ENCODE results near the gene SEMA3D.

SEMA3D gene

GRCh38 chr7:85184599-85185423 lies 2.0 kb downstream of the SEMA3D start:
- Histone ChIP-seq H3K36me3 (ENCODE audit: insufficient read depth, low read length) (no peaks in the 10 kb centered on the region), H3K4me1 (ENCODE audit: control insufficient read depth, insufficient read depth, low read length, unreplicated experiment) (no peaks in the 10 kb centered on the region), H3K4me3 (ENCODE audit: low read depth, low read length) (peak overlapping the region; percentile 89), H3K27ac (ENCODE audit: low read depth, low read length) (no peak overlapping the region), H3K27me3 (ENCODE audit: insufficient read depth, low read length) (no peaks in the 10 kb centered on the region), H2AFZ (ENCODE audit: low read length, unreplicated experiment) (peak overlapping the region; percentile 99), H3K79me2 (ENCODE audit: control insufficient read depth, insufficient read depth, low read length, unreplicated experiment) (no peaks in the 10 kb centered on the region)

DNA sequence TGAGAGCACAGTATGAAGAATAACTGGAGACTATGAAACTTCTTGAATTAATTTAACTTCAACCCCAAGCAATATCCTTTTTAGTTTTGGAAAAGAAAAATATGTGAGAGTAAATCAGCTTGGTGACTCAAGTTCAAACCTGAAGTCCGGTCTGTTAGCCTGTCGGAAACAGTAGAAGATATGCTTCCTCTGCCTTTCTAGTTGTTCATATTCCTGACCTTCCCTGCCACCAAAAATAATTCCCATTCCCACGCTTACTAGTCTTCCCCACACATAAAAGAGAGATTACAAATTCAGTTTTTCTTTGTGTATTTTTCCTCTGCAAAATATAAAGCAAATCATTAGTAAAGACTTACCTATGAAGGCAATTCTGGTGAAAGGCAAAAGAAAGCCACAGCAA lies 3.6 kb downstream of the SEMA3D start:
- Histone ChIP-seq H3K4me3 (ENCODE audit: low read depth, low read length) (no peak overlapping the region), H3K79me2 (ENCODE audit: control insufficient read depth, insufficient read depth, low read length, unreplicated experiment) (no peaks in the 10 kb centered on the region), H3K27ac (ENCODE audit: low read depth, low read length) (no peak overlapping the region), H2AFZ (ENCODE audit: low read length, unreplicated experiment) (no peak overlapping the region), H3K27me3 (ENCODE audit: insufficient read depth, low read length) (no peaks in the 10 kb centered on the region), H3K4me1 (ENCODE audit: control insufficient read depth, insufficient read depth, low read length, unreplicated experiment) (no peaks in the 10 kb centered on the region), H3K36me3 (ENCODE audit: insufficient read depth, low read length) (no peaks in the 10 kb centered on the region)

DNA sequence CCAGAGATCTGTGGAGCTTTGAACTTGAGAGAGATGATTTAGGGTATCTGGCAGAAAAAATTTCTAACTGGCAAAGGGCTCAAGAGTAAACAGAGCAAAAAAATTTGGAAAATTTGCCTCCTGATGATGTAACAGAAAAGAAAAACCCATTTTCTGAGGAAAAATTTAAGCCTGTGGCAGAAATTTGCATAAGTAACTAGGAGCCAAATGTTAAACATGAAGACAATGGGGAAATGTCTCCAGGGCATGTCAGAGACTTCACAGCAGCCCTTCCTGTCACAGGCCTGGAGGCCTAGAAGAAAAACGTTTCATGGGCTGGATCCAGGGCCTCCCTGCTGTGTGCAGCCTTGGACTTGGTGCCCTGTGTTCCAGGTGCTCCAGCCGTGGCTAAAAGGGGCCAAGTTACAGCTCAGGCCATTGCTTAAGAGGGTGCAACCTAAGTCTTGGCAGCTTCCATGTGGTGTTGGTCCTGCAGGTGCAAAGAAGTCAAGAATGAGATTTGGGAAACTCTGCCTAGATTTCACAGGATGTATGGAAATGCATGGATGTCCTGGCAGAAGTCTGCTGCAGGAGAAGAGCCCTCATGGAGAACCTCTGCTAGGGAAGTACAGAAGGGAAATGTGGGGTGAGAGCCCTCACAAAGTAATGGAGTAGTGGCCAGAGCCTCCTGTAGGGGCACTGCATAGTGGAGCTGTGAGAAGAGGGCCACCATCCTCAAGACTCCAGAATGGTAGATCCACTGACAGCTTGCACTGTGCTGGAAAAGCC lies 8.1 kb downstream of the SEMA3D start:
- Histone ChIP-seq H3K36me3 (ENCODE audit: insufficient read depth, low read length) (no peaks in the 10 kb centered on the region), H3K4me1 (ENCODE audit: control insufficient read depth, insufficient read depth, low read length, unreplicated experiment) (no peaks in the 10 kb centered on the region), H3K4me3 (ENCODE audit: low read depth, low read length) (no peak overlapping the region), H3K27me3 (ENCODE audit: insufficient read depth, low read length) (no peaks in the 10 kb centered on the region), H3K27ac (ENCODE audit: low read depth, low read length) (no peak overlapping the region), H2AFZ (ENCODE audit: low read length, unreplicated experiment) (no peak overlapping the region), H3K79me2 (ENCODE audit: control insufficient read depth, insufficient read depth, low read length, unreplicated experiment) (no peaks in the 10 kb centered on the region)

- Histone ChIP-seq H3K79me2 (ENCODE audit: control insufficient read depth, insufficient read depth, low read length, unreplicated experiment) (no peaks in the 10 kb centered on the region), H2AFZ (ENCODE audit: low read length, unreplicated experiment) (no peak overlapping the region), H3K4me1 (ENCODE audit: control insufficient read depth, insufficient read depth, low read length, unreplicated experiment) (peaks cover 8% of the 10 kb centered on the region), H3K27me3 (ENCODE audit: insufficient read depth, low read length) (no peaks in the 10 kb centered on the region), H3K36me3 (ENCODE audit: insufficient read depth, low read length) (no peaks in the 10 kb centered on the region), H3K4me3 (ENCODE audit: low read depth, low read length) (no peak overlapping the region), H3K27ac (ENCODE audit: low read depth, low read length) (no peak overlapping the region)
Measured at GRCh38 chr7:85177316-85177715, 9.5 kb downstream of the SEMA3D start.

DNA sequence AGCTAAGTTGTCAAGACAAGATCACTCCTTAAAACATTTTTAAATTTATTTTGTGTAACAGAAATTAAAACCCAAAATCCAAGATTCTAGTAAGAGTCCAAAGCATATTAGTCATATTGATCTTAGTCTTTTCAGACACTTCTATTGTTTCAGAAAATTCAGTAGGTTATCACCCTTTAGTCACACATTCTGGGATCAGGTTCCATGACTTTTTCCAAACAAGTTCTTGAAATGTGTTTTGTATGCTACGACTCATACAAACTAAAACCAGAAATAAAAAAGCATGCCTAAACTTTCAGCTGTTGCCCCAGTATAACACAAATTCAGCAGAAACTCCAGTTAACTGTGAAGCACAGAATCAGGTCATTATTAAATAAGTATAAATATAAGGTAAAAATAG lies 10.7 kb downstream of the SEMA3D start:
- no peaks in the 10 kb centered on the region for H3K36me3 ChIP-seq (ENCODE audit: insufficient read depth, low read length)
- H3K4me3 ChIP-seq (ENCODE audit: low read depth, low read length): no peak overlapping the region
- H3K4me1 ChIP-seq (ENCODE audit: control insufficient read depth, insufficient read depth, low read length, unreplicated experiment): peaks cover 11% of the 10 kb centered on the region
- no peaks in the 10 kb centered on the region for H3K79me2 ChIP-seq (ENCODE audit: control insufficient read depth, insufficient read depth, low read length, unreplicated experiment)
- H3K27me3 ChIP-seq (ENCODE audit: insufficient read depth, low read length): no peaks in the 10 kb centered on the region
- no peak overlapping the region for H3K27ac ChIP-seq (ENCODE audit: low read depth, low read length)
- H2AFZ ChIP-seq (ENCODE audit: low read length, unreplicated experiment): no peak overlapping the region

- Histone ChIP-seq H2AFZ (ENCODE audit: low read length, unreplicated experiment) (no peak overlapping the region), H3K27ac (ENCODE audit: low read depth, low read length) (no peak overlapping the region)
Measured at GRCh38 chr7:85175217-85175616, 11.6 kb downstream of the SEMA3D start.

GRCh38 chr7:85172530-85172941 lies 14.3 kb downstream of the SEMA3D start:
- Histone ChIP-seq H3K79me2 (ENCODE audit: control insufficient read depth, insufficient read depth, low read length, unreplicated experiment) (no peaks in the 10 kb centered on the region), H2AFZ (ENCODE audit: low read length, unreplicated experiment) (peak overlapping the region; percentile 33), H3K27me3 (ENCODE audit: insufficient read depth, low read length) (no peaks in the 10 kb centered on the region), H3K36me3 (ENCODE audit: insufficient read depth, low read length) (no peaks in the 10 kb centered on the region), H3K27ac (ENCODE audit: low read depth, low read length) (no peak overlapping the region), H3K4me3 (ENCODE audit: low read depth, low read length) (peak overlapping the region; percentile 33; the same call in 1 of the 2 replicates), H3K4me1 (ENCODE audit: control insufficient read depth, insufficient read depth, low read length, unreplicated experiment) (peaks cover 11% of the 10 kb centered on the region)

More at GRCh38 chr7:85175217-85175616, 11.6 kb downstream of the SEMA3D start:
- H3K27me3 ChIP-seq (ENCODE audit: insufficient read depth, low read length): no peaks in the 10 kb centered on the region
- H3K4me3 ChIP-seq (ENCODE audit: low read depth, low read length): no peak overlapping the region
- no peaks in the 10 kb centered on the region for H3K36me3 ChIP-seq (ENCODE audit: insufficient read depth, low read length)
- H3K4me1 ChIP-seq (ENCODE audit: control insufficient read depth, insufficient read depth, low read length, unreplicated experiment): peaks cover 11% of the 10 kb centered on the region
- H3K79me2 ChIP-seq (ENCODE audit: control insufficient read depth, insufficient read depth, low read length, unreplicated experiment): no peaks in the 10 kb centered on the region

GRCh38 chr7:85167636-85168035 lies 19.2 kb downstream of the SEMA3D start:
- no peak overlapping the region for H3K27ac ChIP-seq (ENCODE audit: low read depth, low read length)
- H2AFZ ChIP-seq (ENCODE audit: low read length, unreplicated experiment): no peak overlapping the region
- no peak overlapping the region for H3K4me3 ChIP-seq (ENCODE audit: low read depth, low read length)
- H3K36me3 ChIP-seq (ENCODE audit: insufficient read depth, low read length): no peaks in the 10 kb centered on the region
- H3K27me3 ChIP-seq (ENCODE audit: insufficient read depth, low read length): no peaks in the 10 kb centered on the region
- no peaks in the 10 kb centered on the region for H3K79me2 ChIP-seq (ENCODE audit: control insufficient read depth, insufficient read depth, low read length, unreplicated experiment)
- H3K4me1 ChIP-seq (ENCODE audit: control insufficient read depth, insufficient read depth, low read length, unreplicated experiment): peaks cover 14% of the 10 kb centered on the region

GRCh38 chr7:85165263-85165662 lies 21.6 kb downstream of the SEMA3D start:
- Histone ChIP-seq H3K4me3 (ENCODE audit: low read depth, low read length) (no peak overlapping the region), H2AFZ (ENCODE audit: low read length, unreplicated experiment) (no peak overlapping the region), H3K79me2 (ENCODE audit: control insufficient read depth, insufficient read depth, low read length, unreplicated experiment) (no peaks in the 10 kb centered on the region), H3K4me1 (ENCODE audit: control insufficient read depth, insufficient read depth, low read length, unreplicated experiment) (peaks cover 22% of the 10 kb centered on the region), H3K36me3 (ENCODE audit: insufficient read depth, low read length) (no peaks in the 10 kb centered on the region), H3K27ac (ENCODE audit: low read depth, low read length) (no peak overlapping the region), H3K27me3 (ENCODE audit: insufficient read depth, low read length) (no peaks in the 10 kb centered on the region)

- no peaks in the 10 kb centered on the region for H3K27me3 ChIP-seq (ENCODE audit: insufficient read depth, low read length)
- no peak overlapping the region for H2AFZ ChIP-seq (ENCODE audit: low read length, unreplicated experiment)
- H3K36me3 ChIP-seq (ENCODE audit: insufficient read depth, low read length): no peaks in the 10 kb centered on the region
- peaks cover 29% of the 10 kb centered on the region for H3K4me1 ChIP-seq (ENCODE audit: control insufficient read depth, insufficient read depth, low read length, unreplicated experiment)
- no peak overlapping the region for H3K4me3 ChIP-seq (ENCODE audit: low read depth, low read length)
- H3K27ac ChIP-seq (ENCODE audit: low read depth, low read length): no peak overlapping the region
- H3K79me2 ChIP-seq (ENCODE audit: control insufficient read depth, insufficient read depth, low read length, unreplicated experiment): no peaks in the 10 kb centered on the region
Measured at GRCh38 chr7:85164376-85164775, 22.5 kb downstream of the SEMA3D start.

DNA sequence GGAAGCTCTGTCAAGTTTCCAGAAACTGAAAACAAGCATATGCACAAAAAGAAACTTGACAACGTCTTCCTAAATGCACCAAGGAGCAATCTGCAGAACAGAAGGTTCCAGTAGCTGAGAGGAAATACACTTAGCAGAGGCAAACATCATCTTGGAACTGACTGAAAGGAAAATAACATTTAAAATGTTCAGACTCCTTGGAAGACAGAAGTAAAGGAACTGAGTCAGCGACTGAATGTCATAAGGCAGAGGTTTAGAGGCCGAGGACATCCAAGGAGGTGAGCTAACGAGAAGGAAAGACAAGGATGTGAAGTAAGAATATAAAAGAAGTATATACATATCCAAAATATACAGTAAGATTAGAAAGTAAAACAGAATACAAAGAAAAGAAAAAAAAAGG lies 24.1 kb downstream of the SEMA3D start:
- Histone ChIP-seq H3K4me3 (ENCODE audit: low read depth, low read length) (peak overlapping the region; percentile 50), H3K36me3 (ENCODE audit: insufficient read depth, low read length) (no peaks in the 10 kb centered on the region), H2AFZ (ENCODE audit: low read length, unreplicated experiment) (peak overlapping the region; percentile 40), H3K27me3 (ENCODE audit: insufficient read depth, low read length) (no peaks in the 10 kb centered on the region), H3K79me2 (ENCODE audit: control insufficient read depth, insufficient read depth, low read length, unreplicated experiment) (no peaks in the 10 kb centered on the region), H3K27ac (ENCODE audit: low read depth, low read length) (no peak overlapping the region), H3K4me1 (ENCODE audit: control insufficient read depth, insufficient read depth, low read length, unreplicated experiment) (peaks cover 30% of the 10 kb centered on the region)
